IMR-90 (cell line): ENCODE data around the gene RECQL5. TPM values are rescaled to one million over a fixed set of nuclear protein-coding genes. Genes with fewer than 3 reads are reported as not detected.

ENCODE experiments used
- ATAC-seq: fragments of 200-7000 bp; cut with Tn5 transposase; 2 replicates; pipeline ENCODE4 v1.9.1; 2020; ENCODE audit warnings: low read depth, mild to moderate bottlenecking, moderate library complexity
- BruUV-seq: library from RNA; stranded (reverse); fragments of 400-500 nt; replicated peaks from 2 replicates; lab custom pipeline; 2021; lab: Mats Ljungman, UMichigan
- CTCF ChIA-PET: fragments of 300-600 bp; formaldehyde crosslinking; extraction: SDS; loops from one replicate; lab custom pipeline; 2021; ENCODE audit warnings: antibody characterized with exemption; lab: Yijun Ruan, JAX
- POLR2A ChIA-PET: fragments of 300-600 bp; sonication (Branson Sonifier 250); formaldehyde crosslinking; loops from one replicate; lab custom pipeline; 2022; ENCODE audit warnings: antibody characterized with exemption; ENCODE audit not compliant: unreplicated experiment; lab: Charles Lee
- DNase-seq: peaks from one replicate; pipeline ENCODE4 v3.0.0; 2013
- H2AFZ ChIP-seq: replicated peaks from 2 replicates; pipeline ENCODE3; 2013; ENCODE audit warnings: low read length, mild to moderate bottlenecking; ENCODE audit not compliant: poor library complexity
- H2AK5ac ChIP-seq: 2 replicates; pipeline ENCODE4 v1.6.1; 2013; ENCODE audit warnings: low read depth, low read length, inconsistent platforms
- H2AK9ac ChIP-seq: replicated peaks from 2 replicates; pipeline ENCODE3; 2013; ENCODE audit warnings: mild to moderate bottlenecking, low read depth, low read length, moderate library complexity; ENCODE audit not compliant: poor library complexity
- H2BK120ac ChIP-seq: 2 replicates; pipeline ENCODE4 v1.6.1; 2013; ENCODE audit warnings: low read depth, low read length, inconsistent platforms
- H2BK15ac ChIP-seq: 3 replicates; pipeline ENCODE4 v1.6.1; 2013; ENCODE audit warnings: low read depth, low read length, inconsistent platforms
- H2BK20ac ChIP-seq: 2 replicates; pipeline ENCODE4 v1.6.1; 2013; ENCODE audit warnings: low read depth, mild to moderate bottlenecking, inconsistent platforms, low read length, moderate library complexity
- H2BK5ac ChIP-seq: 2 replicates; pipeline ENCODE4 v1.6.1; 2013; ENCODE audit warnings: mild to moderate bottlenecking, low read depth, low read length, inconsistent platforms; ENCODE audit not compliant: poor library complexity, severe bottlenecking
- H3K14ac ChIP-seq: replicated peaks from 2 replicates; pipeline ENCODE4 v1.6.1; 2013; ENCODE audit warnings: low read depth, low read length, inconsistent platforms
- H3K18ac ChIP-seq: 2 replicates; pipeline ENCODE4 v1.6.1; 2013; ENCODE audit warnings: low read depth, low read length, control low read depth
- H3K23ac ChIP-seq: 2 replicates; pipeline ENCODE4 v1.6.1; 2013; ENCODE audit warnings: low read depth, low read length, inconsistent platforms
- H3K27ac ChIP-seq: 2 replicates; pipeline ENCODE4 v1.5.1; 2013; ENCODE audit warnings: mild to moderate bottlenecking, control low read depth, low read length; ENCODE audit not compliant: insufficient read depth
- H3K27me3 ChIP-seq: 2 replicates; pipeline ENCODE4 v1.6.1; 2013; ENCODE audit warnings: low read length; ENCODE audit not compliant: control insufficient read depth, insufficient read depth
- H3K36me3 ChIP-seq: 2 replicates; pipeline ENCODE4 v1.6.1; 2013; ENCODE audit warnings: low read length, mixed read lengths; ENCODE audit not compliant: control insufficient read depth, insufficient read depth
- H3K4ac ChIP-seq: 2 replicates; pipeline ENCODE4 v1.6.1; 2013; ENCODE audit warnings: low read depth, low read length, inconsistent platforms
- H3K4me1 ChIP-seq: 2 replicates; pipeline ENCODE4 v1.6.1; 2013; ENCODE audit warnings: low read length, mixed read lengths; ENCODE audit not compliant: control insufficient read depth, insufficient read depth
- H3K4me2 ChIP-seq: 2 replicates; pipeline ENCODE4 v1.6.1; 2013; ENCODE audit warnings: low read depth, mild to moderate bottlenecking, control low read depth, low read length, moderate library complexity
- H3K4me3 ChIP-seq: 2 replicates; pipeline ENCODE4 v1.5.1; 2013; ENCODE audit warnings: low read depth, mild to moderate bottlenecking, control low read depth, low read length, moderate library complexity; ENCODE audit not compliant: insufficient read depth
- H3K56ac ChIP-seq: 2 replicates; pipeline ENCODE4 v1.6.1; 2013; ENCODE audit warnings: low read length, inconsistent platforms; ENCODE audit not compliant: insufficient read depth; ENCODE audit errors: extremely low read depth
- H3K79me1 ChIP-seq, 2 experiments: 2 replicates each; pipeline ENCODE4 v1.6.1; 2013; ENCODE audit warnings: low read length in 2 of 2, inconsistent platforms in 1 of 2, low read depth in 1 of 2
- H3K9ac ChIP-seq: 2 replicates; pipeline ENCODE4 v1.6.1; 2013; ENCODE audit warnings: low read depth, low read length, control low read depth
- H3K9me1 ChIP-seq: 2 replicates; pipeline ENCODE4 v1.6.1; 2013; ENCODE audit warnings: low read length, inconsistent platforms; ENCODE audit not compliant: insufficient read depth
- H3K9me3 ChIP-seq: 2 replicates; pipeline ENCODE4 v1.6.1; 2013; ENCODE audit warnings: low read length; ENCODE audit not compliant: control insufficient read depth, insufficient read depth
- H4K20me1 ChIP-seq: 2 replicates; pipeline ENCODE4 v1.6.1; 2013; ENCODE audit warnings: low read length, inconsistent platforms; ENCODE audit not compliant: insufficient read depth
- H4K5ac ChIP-seq: 2 replicates; pipeline ENCODE4 v1.6.1; 2013; ENCODE audit warnings: mild to moderate bottlenecking, low read depth, low read length, control low read depth
- H4K8ac ChIP-seq, 2 experiments: 2 replicates each; pipeline ENCODE4 v1.6.1; 2013; ENCODE audit warnings: low read depth in 2 of 2, low read length in 2 of 2, control low read depth in 1 of 2, inconsistent platforms in 1 of 2
- H4K91ac ChIP-seq: 2 replicates; pipeline ENCODE4 v1.6.1; 2013; ENCODE audit warnings: low read depth, low read length, inconsistent platforms; ENCODE audit not compliant: insufficient read depth
- MXI1 ChIP-seq: IDR thresholded peaks from 2 replicates; pipeline ENCODE4 v1.6.1; 2012; ENCODE audit warnings: low read depth, mild to moderate bottlenecking, low read length, moderate library complexity, borderline replicate concordance
- NFE2L2 ChIP-seq: fragments of 150-350 bp; IDR thresholded peaks from 2 replicates; pipeline ENCODE4 v1.6.1; 2016; ENCODE audit warnings: low read depth, mild to moderate bottlenecking, low read length
- POLR2A ChIP-seq: IDR thresholded peaks from 2 replicates; pipeline ENCODE4 v1.6.1; 2012; ENCODE audit warnings: mild to moderate bottlenecking, low read depth, low read length
- RAD21 ChIP-seq: IDR thresholded peaks from 2 replicates; pipeline ENCODE4 v1.6.1; 2012; ENCODE audit warnings: low read length, improper control_type of control experiment
- RCOR1 ChIP-seq: IDR thresholded peaks from 2 replicates; pipeline ENCODE4 v1.6.1; 2012; ENCODE audit warnings: mild to moderate bottlenecking, low read length, improper control_type of control experiment; ENCODE audit not compliant: insufficient replicate concordance
- WGBS, 2 experiments: methylation state at CpG; one replicate each; pipeline versions ENCODE4 v1.1.5 to v1.1.7; 2013; ENCODE audit warnings: missing lambda C conversion rate in 2 of 2; ENCODE audit not compliant: insufficient read length in 1 of 2; ENCODE audit errors: extremely low coverage in 2 of 2; 5-methylcytosine and 5-hydroxymethylcytosine counted together
- dilution Hi-C: fragments of 300-500 bp; cut with HindIII; formaldehyde crosslinking; loops from one replicate; pipeline ENCODE4 v1.14.3; 2018; ENCODE audit warnings: low sequenced_read_pairs; ENCODE audit not compliant: unreplicated experiment
- in situ Hi-C: fragments of 300-500 bp; cut with MboI; formaldehyde crosslinking; loops from 3 replicates; pipeline ENCODE4 v1.14.3; 2019; ENCODE audit warnings: low sequenced_read_pairs, inconsistent platforms, mixed read lengths
- intact Hi-C: fragments of 100-400 bp; cut with micrococcal nuclease; formaldehyde crosslinking; loops from 2 replicates; pipeline ENCODE4 v1.10.0; 2022
- polyA plus RNA-seq, 3 experiments: library from polyadenylated mRNA; depleted of rRNA; stranded (reverse); fragments of >200 nt; gene quantifications; 2 replicates each; pipeline ENCODE4 v1.2.3, GENCODE V29; 2012; ENCODE audit warnings: low replicate concordance in 1 of 3
- total RNA-seq: library from RNA; depleted of rRNA; stranded (reverse); fragments of >200 nt; gene quantifications from 2 replicates; pipeline ENCODE4 v1.2.3, GENCODE V29; 2012
- TF ChIP-seq, protein P1 (sequence below): conservative IDR thresholded peaks from 2 replicates; pipeline ENCODE4 v1.5.1; 2012; ENCODE audit warnings: mild to moderate bottlenecking, low read depth, low read length, improper control_type of control experiment

The RECQL5 gene
- total and polyA plus RNA-seq, 2 of the 4 experiments (the other 2 are of a cell fraction) = 7.3 to 23.7 TPM

DNA sequence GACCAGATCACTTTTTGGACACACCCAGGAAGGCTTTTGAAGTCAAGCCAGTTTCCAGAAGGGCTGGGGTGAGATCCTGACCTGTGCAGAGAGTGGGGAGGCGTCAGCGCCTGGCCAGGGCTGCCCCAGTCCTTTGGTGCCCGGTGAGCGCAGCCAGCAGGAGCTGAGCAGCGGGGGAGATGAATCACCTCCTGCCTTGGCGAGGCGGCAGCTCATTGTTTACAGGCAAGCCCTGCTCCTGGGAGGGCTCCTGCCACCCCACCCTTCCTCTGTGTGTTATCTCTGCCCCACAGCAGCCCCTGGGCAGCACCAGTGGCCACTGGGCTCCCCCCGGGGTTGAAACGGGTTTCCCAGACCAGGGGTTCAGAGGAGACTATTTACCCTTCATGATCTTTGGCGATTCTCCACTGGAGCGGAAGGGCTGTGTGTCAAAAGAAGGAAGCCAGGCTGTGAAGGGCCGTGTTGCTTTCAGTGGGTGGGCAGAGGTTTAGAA lies 40.2 kb upstream of the RECQL5 start:
- BruUV-seq = no TSS peak
- H3K27me3 ChIP-seq = no peaks in the 10 kb centered on the region
- no peak overlapping the region for H3K4me2 ChIP-seq
- no peak overlapping the region for H2AK5ac ChIP-seq
- no peak overlapping the region for H3K23ac ChIP-seq
- no peak overlapping the region for H4K5ac ChIP-seq
- H3K4me3 ChIP-seq = no peak overlapping the region
- DNase-seq = no peak
- no peak overlapping the region for H2AK9ac ChIP-seq
- H4K20me1 ChIP-seq = 0 out of 2 replicates have a peak, but pooled peaks cover 3% of the 10 kb centered on the region
- in situ Hi-C loops = no loop called here
- no peak overlapping the region for H3K9ac ChIP-seq
- H3K9me1 ChIP-seq = peaks cover 7% of the 10 kb centered on the region; the same call in 1 of the 2 replicates
- H4K91ac ChIP-seq = no peak overlapping the region
- ChIA-PET POLR2A (no interaction called here), CTCF (interaction anchor here (0.9 kb wide), 1 partner anchor 12 kb away, joined by 3 read pairs; no protein-coding TSS in a partner anchor)
- no peaks in the 10 kb centered on the region for H3K9me3 ChIP-seq
- no peak overlapping the region for H3K18ac ChIP-seq
- no peak overlapping the region for H2BK120ac ChIP-seq
- no peaks in the 10 kb centered on the region for H3K4me1 ChIP-seq
- no peak overlapping the region for H2BK15ac ChIP-seq
- H3K27ac ChIP-seq = no peak overlapping the region
- TF ChIP-seq RAD21 = no peak
- TF ChIP-seq MXI1 = no peak
- TF ChIP-seq, protein P1, sequence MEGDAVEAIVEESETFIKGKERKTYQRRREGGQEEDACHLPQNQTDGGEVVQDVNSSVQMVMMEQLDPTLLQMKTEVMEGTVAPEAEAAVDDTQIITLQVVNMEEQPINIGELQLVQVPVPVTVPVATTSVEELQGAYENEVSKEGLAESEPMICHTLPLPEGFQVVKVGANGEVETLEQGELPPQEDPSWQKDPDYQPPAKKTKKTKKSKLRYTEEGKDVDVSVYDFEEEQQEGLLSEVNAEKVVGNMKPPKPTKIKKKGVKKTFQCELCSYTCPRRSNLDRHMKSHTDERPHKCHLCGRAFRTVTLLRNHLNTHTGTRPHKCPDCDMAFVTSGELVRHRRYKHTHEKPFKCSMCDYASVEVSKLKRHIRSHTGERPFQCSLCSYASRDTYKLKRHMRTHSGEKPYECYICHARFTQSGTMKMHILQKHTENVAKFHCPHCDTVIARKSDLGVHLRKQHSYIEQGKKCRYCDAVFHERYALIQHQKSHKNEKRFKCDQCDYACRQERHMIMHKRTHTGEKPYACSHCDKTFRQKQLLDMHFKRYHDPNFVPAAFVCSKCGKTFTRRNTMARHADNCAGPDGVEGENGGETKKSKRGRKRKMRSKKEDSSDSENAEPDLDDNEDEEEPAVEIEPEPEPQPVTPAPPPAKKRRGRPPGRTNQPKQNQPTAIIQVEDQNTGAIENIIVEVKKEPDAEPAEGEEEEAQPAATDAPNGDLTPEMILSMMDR = no peak
- no peak for TF ChIP-seq RCOR1
- TF ChIP-seq POLR2A = no peak
- TF ChIP-seq NFE2L2 = no peak
- dilution Hi-C loops = no loop called here
- 74% methylated on average over 5 of the region's 12 CpGs; no CpG with 5 or more reads in 1 of the 2 experiments for WGBS, 2 experiments
- H2AFZ ChIP-seq = no peak overlapping the region
- H3K36me3 ChIP-seq = peaks cover 57% of the 10 kb centered on the region
- intact Hi-C loops = no loop called here
- no peak overlapping the region for H4K8ac ChIP-seq
- H2BK5ac ChIP-seq = no peak overlapping the region
- H3K56ac ChIP-seq = no peak overlapping the region
- no peak overlapping the region for H2BK20ac ChIP-seq
- no peak overlapping the region for H3K4ac ChIP-seq
- H3K14ac ChIP-seq = no peak overlapping the region
- ATAC-seq = peak; percentile 54
- H3K79me1 ChIP-seq = peaks cover 3 to 30% of the 10 kb centered on the region in 2 experiments; a peak in 3 of 4 replicates
